ENCODE measurements around the gene URI1.

Gene URI1, protein sequence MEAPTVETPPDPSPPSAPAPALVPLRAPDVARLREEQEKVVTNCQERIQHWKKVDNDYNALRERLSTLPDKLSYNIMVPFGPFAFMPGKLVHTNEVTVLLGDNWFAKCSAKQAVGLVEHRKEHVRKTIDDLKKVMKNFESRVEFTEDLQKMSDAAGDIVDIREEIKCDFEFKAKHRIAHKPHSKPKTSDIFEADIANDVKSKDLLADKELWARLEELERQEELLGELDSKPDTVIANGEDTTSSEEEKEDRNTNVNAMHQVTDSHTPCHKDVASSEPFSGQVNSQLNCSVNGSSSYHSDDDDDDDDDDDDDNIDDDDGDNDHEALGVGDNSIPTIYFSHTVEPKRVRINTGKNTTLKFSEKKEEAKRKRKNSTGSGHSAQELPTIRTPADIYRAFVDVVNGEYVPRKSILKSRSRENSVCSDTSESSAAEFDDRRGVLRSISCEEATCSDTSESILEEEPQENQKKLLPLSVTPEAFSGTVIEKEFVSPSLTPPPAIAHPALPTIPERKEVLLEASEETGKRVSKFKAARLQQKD

DNA sequence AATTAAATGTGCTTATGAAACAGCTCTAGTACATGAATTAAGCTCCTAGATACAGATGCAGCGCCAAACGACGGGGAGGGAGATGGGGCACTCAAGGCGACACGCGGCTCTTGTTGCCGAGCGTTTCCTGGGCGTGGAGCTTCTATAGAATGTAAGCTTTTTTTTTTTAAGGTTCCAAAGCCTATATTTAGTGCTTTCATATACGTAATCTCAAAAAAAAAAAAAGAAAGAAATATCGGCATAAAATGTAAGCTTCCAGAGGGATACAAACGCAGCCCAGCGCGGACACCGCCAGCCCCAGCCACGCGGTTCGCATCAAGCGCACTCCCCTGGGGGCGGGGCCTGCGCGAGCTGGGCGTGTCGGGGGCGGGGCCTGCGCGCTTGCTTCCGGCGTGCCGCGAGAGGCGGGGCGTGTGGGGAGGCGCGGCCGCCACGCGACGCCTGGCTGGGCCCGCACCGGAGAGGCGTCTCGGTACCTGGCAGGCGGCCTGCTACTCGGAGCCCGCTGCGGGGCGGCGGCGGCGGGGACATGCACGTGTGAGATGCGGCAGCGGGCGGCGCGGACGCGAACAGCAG, at the start of gene URI1:
TSS of gene URI1 (plus strand) at position 412 of the 576 bp plus-strand sequence. CDS start 309 bp downstream, outside the sequence.
- H3K4me1 ChIP-seq (ENCODE audit: control insufficient read depth, insufficient read depth, low read length), result peaks cover 40% of the 10 kb centered on the region
- peak within 1 kb of the TSS; percentile 79 for H3K4me3 ChIP-seq (ENCODE audit: low read depth, low read length)
- no peaks in the 10 kb centered on the region for H3K36me3 ChIP-seq (ENCODE audit: control insufficient read depth in 2 of 2, insufficient read depth in 1 of 2, low read length in 2 of 2)
- H3K27ac ChIP-seq (ENCODE audit: extremely low read depth, low read depth, low read length), result peak within 1 kb of the TSS; percentile 93
- ChIA-PET POLR2A (interaction anchor here (0.6 to 2.5 kb wide), 12 partner anchors 9 to 720 kb away, joined by 3 to 15 read pairs (median 4); no protein-coding TSS in a partner anchor), CTCF (interaction anchor here (0.6 to 2.2 kb wide), 16 partner anchors 17 to 724 kb away, joined by 3 to 20 read pairs (median 4); no protein-coding TSS in a partner anchor)
- H3K9me3 ChIP-seq (ENCODE audit: control insufficient read depth, insufficient read depth, low read depth, low read length), result no peaks in the 10 kb centered on the region; the same call in 1 of the 2 replicates
- TF ChIP-seq ZNF530 (tag by site-specific recombination; IDR thresholded peaks at IDR 0.05; ENCODE audit: low read depth), result no peak
- no peak for TF ChIP-seq ZNF266 (tag by site-specific recombination; IDR thresholded peaks at IDR 0.05; ENCODE audit: low read depth)
- TF ChIP-seq, protein P1, sequence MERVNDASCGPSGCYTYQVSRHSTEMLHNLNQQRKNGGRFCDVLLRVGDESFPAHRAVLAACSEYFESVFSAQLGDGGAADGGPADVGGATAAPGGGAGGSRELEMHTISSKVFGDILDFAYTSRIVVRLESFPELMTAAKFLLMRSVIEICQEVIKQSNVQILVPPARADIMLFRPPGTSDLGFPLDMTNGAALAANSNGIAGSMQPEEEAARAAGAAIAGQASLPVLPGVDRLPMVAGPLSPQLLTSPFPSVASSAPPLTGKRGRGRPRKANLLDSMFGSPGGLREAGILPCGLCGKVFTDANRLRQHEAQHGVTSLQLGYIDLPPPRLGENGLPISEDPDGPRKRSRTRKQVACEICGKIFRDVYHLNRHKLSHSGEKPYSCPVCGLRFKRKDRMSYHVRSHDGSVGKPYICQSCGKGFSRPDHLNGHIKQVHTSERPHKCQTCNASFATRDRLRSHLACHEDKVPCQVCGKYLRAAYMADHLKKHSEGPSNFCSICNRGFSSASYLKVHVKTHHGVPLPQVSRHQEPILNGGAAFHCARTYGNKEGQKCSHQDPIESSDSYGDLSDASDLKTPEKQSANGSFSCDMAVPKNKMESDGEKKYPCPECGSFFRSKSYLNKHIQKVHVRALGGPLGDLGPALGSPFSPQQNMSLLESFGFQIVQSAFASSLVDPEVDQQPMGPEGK (tag by site-specific recombination; IDR thresholded peaks at IDR 0.05), result peak; percentile 70
- peak; percentile 47; the same call in 1 of the 2 replicates for TF ChIP-seq KLF1 (tag by site-specific recombination; IDR thresholded peaks at IDR 0.05)
- TF ChIP-seq ZEB2 (tag by site-specific recombination; IDR thresholded peaks at IDR 0.05), result peak; percentile 82
- TF ChIP-seq EGR2 (tag by site-specific recombination; IDR thresholded peaks at IDR 0.05; ENCODE audit: low read depth), result no peak
- TF ChIP-seq, protein P2, sequence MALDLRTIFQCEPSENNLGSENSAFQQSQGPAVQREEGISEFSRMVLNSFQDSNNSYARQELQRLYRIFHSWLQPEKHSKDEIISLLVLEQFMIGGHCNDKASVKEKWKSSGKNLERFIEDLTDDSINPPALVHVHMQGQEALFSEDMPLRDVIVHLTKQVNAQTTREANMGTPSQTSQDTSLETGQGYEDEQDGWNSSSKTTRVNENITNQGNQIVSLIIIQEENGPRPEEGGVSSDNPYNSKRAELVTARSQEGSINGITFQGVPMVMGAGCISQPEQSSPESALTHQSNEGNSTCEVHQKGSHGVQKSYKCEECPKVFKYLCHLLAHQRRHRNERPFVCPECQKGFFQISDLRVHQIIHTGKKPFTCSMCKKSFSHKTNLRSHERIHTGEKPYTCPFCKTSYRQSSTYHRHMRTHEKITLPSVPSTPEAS (tag by site-specific recombination; IDR thresholded peaks at IDR 0.05), result 0 out of 2 replicates have a peak, but pooled peaks have one; percentile 4
- TF ChIP-seq GLIS1 (tag by site-specific recombination; IDR thresholded peaks at IDR 0.05), result 0 out of 2 replicates have a peak, but pooled peaks have one; percentile 25
- TF ChIP-seq, protein P3, sequence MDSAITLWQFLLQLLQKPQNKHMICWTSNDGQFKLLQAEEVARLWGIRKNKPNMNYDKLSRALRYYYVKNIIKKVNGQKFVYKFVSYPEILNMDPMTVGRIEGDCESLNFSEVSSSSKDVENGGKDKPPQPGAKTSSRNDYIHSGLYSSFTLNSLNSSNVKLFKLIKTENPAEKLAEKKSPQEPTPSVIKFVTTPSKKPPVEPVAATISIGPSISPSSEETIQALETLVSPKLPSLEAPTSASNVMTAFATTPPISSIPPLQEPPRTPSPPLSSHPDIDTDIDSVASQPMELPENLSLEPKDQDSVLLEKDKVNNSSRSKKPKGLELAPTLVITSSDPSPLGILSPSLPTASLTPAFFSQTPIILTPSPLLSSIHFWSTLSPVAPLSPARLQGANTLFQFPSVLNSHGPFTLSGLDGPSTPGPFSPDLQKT (IDR thresholded peaks at IDR 0.05; ENCODE audit: borderline replicate concordance, low read depth, low read length), result 0 out of 2 replicates have a peak, but pooled peaks have one; percentile 32
- TF ChIP-seq, protein P4, sequence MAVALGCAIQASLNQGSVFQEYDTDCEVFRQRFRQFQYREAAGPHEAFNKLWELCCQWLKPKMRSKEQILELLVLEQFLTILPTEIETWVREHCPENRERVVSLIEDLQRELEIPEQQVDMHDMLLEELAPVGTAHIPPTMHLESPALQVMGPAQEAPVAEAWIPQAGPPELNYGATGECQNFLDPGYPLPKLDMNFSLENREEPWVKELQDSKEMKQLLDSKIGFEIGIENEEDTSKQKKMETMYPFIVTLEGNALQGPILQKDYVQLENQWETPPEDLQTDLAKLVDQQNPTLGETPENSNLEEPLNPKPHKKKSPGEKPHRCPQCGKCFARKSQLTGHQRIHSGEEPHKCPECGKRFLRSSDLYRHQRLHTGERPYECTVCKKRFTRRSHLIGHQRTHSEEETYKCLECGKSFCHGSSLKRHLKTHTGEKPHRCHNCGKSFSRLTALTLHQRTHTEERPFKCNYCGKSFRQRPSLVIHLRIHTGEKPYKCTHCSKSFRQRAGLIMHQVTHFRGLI (tag by site-specific recombination; IDR thresholded peaks at IDR 0.05), result peak; percentile 68; the same call in 1 of the 2 replicates
- TF ChIP-seq ZNF404 (tag by site-specific recombination; IDR thresholded peaks at IDR 0.05), result no peak
- peak; percentile 90 for TF ChIP-seq KLF9 (tag by site-specific recombination; IDR thresholded peaks at IDR 0.05; ENCODE audit: low read depth)
- TF ChIP-seq KLF10 (tag by site-specific recombination; IDR thresholded peaks at IDR 0.05), result peak; percentile 98
- peak; percentile 68; the same call in 1 of the 2 replicates for TF ChIP-seq ZXDB (tag by site-specific recombination; IDR thresholded peaks at IDR 0.05)
- TF ChIP-seq, protein P5, sequence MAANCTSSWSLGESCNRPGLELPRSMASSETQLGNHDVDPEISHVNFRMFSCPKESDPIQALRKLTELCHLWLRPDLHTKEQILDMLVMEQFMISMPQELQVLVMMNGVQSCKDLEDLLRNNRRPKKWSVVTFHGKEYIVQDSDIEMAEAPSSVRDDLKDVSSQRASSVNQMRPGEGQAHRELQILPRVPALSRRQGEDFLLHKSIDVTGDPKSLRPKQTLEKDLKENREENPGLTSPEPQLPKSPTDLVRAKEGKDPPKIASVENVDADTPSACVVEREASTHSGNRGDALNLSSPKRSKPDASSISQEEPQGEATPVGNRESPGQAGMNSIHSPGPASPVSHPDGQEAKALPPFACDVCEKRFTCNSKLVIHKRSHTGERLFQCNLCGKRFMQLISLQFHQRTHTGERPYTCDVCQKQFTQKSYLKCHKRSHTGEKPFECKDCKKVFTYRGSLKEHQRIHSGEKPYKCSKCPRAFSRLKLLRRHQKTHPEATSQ (tag by site-specific recombination; IDR thresholded peaks at IDR 0.05), result no peak
- peak; percentile 19; the same call in 1 of the 2 replicates for TF ChIP-seq ZSCAN30 (tag by site-specific recombination; IDR thresholded peaks at IDR 0.05)
- peak; percentile 54; the same call in 1 of the 2 replicates for TF ChIP-seq KLF7 (tag by site-specific recombination; IDR thresholded peaks at IDR 0.05; ENCODE audit: borderline replicate concordance)
- peak; percentile 82 for TF ChIP-seq KLF16 (tag by site-specific recombination; IDR thresholded peaks at IDR 0.05)
- peak; percentile 32; the same call in 1 of the 2 replicates for TF ChIP-seq MZF1 (tag by site-specific recombination; IDR thresholded peaks at IDR 0.05; ENCODE audit: borderline replicate concordance)
- TF ChIP-seq SP7 (tag by site-specific recombination; IDR thresholded peaks at IDR 0.05), result peak; percentile 72; the same call in 1 of the 2 replicates
- TF ChIP-seq, protein P6, sequence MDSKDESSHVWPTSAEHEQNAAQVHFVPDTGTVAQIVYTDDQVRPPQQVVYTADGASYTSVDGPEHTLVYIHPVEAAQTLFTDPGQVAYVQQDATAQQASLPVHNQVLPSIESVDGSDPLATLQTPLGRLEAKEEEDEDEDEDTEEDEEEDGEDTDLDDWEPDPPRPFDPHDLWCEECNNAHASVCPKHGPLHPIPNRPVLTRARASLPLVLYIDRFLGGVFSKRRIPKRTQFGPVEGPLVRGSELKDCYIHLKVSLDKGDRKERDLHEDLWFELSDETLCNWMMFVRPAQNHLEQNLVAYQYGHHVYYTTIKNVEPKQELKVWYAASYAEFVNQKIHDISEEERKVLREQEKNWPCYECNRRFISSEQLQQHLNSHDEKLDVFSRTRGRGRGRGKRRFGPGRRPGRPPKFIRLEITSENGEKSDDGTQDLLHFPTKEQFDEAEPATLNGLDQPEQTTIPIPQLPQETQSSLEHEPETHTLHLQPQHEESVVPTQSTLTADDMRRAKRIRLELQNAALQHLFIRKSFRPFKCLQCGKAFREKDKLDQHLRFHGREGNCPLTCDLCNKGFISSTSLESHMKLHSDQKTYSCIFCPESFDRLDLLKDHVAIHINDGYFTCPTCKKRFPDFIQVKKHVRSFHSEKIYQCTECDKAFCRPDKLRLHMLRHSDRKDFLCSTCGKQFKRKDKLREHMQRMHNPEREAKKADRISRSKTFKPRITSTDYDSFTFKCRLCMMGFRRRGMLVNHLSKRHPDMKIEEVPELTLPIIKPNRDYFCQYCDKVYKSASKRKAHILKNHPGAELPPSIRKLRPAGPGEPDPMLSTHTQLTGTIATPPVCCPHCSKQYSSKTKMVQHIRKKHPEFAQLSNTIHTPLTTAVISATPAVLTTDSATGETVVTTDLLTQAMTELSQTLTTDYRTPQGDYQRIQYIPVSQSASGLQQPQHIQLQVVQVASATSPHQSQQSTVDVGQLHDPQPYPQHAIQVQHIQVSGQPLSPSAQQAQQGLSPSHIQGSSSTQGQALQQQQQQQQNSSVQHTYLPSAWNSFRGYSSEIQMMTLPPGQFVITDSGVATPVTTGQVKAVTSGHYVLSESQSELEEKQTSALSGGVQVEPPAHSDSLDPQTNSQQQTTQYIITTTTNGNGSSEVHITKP (tag by site-specific recombination; IDR thresholded peaks at IDR 0.05), result peak; percentile 68
- TF ChIP-seq, protein P7, sequence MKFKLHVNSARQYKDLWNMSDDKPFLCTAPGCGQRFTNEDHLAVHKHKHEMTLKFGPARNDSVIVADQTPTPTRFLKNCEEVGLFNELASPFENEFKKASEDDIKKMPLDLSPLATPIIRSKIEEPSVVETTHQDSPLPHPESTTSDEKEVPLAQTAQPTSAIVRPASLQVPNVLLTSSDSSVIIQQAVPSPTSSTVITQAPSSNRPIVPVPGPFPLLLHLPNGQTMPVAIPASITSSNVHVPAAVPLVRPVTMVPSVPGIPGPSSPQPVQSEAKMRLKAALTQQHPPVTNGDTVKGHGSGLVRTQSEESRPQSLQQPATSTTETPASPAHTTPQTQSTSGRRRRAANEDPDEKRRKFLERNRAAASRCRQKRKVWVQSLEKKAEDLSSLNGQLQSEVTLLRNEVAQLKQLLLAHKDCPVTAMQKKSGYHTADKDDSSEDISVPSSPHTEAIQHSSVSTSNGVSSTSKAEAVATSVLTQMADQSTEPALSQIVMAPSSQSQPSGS (tag by site-specific recombination; IDR thresholded peaks at IDR 0.05; ENCODE audit: low read depth), result no peak

Data from HEK293 (cell line).